Neural crest cell (in vitro differentiated cells): ENCODE data around the gene PCOLCE2. TPM values are rescaled to one million over a fixed set of nuclear protein-coding genes. Genes with fewer than 3 reads are reported as not detected.

ENCODE experiments used
- DNase-seq: peaks from one replicate; pipeline ENCODE4 v3.0.0; 2021; ENCODE audit warnings: low read depth, mixed read lengths, low spot score
- H3K27ac Mint-ChIP-seq: one replicate; pipeline ENCODE4 v1.8.0; 2021; ENCODE audit warnings: mild to moderate bottlenecking, mixed read lengths; ENCODE audit not compliant: unreplicated experiment
- H3K27me3 Mint-ChIP-seq: 2 replicates; pipeline ENCODE4 v1.8.0; 2021; ENCODE audit warnings: low read depth, mild to moderate bottlenecking, mixed read lengths
- H3K36me3 Mint-ChIP-seq: 2 replicates; pipeline ENCODE4 v1.8.0; 2021; ENCODE audit warnings: low read depth, mild to moderate bottlenecking, mixed read lengths
- H3K4me1 Mint-ChIP-seq: 2 replicates; pipeline ENCODE4 v1.8.0; 2021; ENCODE audit warnings: mixed read lengths
- H3K4me3 Mint-ChIP-seq: one replicate; pipeline ENCODE4 v1.8.0; 2021; ENCODE audit warnings: mild to moderate bottlenecking, mixed read lengths
- H3K9me3 Mint-ChIP-seq: 2 replicates; pipeline ENCODE4 v1.8.0; 2021; ENCODE audit warnings: mixed read lengths
- total RNA-seq: library from RNA; stranded (reverse); gene quantifications from 2 replicates; pipeline ENCODE4 v1.2.1, GENCODE V29; 2021
- TF ChIP-seq, protein P1 (sequence below): fragments of 200-600 bp; sonication (generic); conservative IDR thresholded peaks from 2 replicates; pipeline ENCODE4 v1.5.0; 2021; ENCODE audit warnings: antibody characterized with exemption, mild to moderate bottlenecking

The PCOLCE2 gene
- total RNA-seq, 1 donor from 2014 or later = 4.9 TPM

DNA sequence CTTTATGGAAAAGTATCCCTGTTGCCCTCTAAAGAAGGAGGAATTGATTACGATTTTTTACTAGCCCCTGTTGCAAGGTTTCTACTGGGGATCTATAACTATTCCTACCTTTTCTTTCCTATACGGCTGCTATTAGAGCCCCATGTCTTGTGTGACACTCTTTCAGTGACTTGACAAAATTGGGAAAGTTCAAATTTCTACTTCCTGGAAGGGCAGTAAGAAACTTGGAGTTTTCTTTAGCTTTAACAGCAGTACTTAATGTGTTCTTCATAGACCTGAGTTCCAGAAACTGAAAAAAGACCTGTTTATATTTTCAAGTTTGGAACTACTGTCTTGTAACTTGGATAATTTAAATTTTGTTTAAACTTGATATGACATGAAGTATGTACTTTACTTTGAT is 110.3 kb downstream of the PCOLCE2 start:
- TF ChIP-seq, protein P1, sequence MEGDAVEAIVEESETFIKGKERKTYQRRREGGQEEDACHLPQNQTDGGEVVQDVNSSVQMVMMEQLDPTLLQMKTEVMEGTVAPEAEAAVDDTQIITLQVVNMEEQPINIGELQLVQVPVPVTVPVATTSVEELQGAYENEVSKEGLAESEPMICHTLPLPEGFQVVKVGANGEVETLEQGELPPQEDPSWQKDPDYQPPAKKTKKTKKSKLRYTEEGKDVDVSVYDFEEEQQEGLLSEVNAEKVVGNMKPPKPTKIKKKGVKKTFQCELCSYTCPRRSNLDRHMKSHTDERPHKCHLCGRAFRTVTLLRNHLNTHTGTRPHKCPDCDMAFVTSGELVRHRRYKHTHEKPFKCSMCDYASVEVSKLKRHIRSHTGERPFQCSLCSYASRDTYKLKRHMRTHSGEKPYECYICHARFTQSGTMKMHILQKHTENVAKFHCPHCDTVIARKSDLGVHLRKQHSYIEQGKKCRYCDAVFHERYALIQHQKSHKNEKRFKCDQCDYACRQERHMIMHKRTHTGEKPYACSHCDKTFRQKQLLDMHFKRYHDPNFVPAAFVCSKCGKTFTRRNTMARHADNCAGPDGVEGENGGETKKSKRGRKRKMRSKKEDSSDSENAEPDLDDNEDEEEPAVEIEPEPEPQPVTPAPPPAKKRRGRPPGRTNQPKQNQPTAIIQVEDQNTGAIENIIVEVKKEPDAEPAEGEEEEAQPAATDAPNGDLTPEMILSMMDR = no peak
- H3K4me1 Mint-ChIP-seq = no peaks in the 10 kb centered on the region
- no peak overlapping the region for H3K27ac Mint-ChIP-seq
- H3K9me3 Mint-ChIP-seq = no peaks in the 10 kb centered on the region
- no peak overlapping the region for H3K4me3 Mint-ChIP-seq
- DNase-seq = no peak
- no peaks in the 10 kb centered on the region for H3K27me3 Mint-ChIP-seq
- peaks cover 2% of the 10 kb centered on the region for H3K36me3 Mint-ChIP-seq

DNA sequence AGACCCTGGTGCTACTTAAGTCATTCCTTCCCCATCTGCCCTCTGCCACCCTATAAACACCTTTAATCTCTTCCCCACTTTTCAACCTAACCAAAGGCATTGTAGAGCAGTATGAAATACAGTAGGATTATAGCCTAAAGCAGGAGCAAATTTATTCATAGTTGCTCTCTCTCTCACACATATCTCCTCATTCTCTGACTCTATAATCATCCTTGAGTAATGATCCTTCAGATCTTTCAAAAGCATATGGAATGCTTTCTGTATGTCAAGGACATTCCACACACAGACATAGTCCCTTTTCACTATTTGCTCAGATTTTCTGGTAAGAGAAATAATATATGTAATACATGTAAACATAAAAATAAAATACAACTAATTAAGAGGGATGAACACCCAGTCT is 111.0 kb downstream of the PCOLCE2 start:
- TF ChIP-seq, protein P1 = no peak
- Mint-ChIP-seq H3K27me3 (no peaks in the 10 kb centered on the region), H3K4me3 (no peak overlapping the region), H3K4me1 (no peaks in the 10 kb centered on the region), H3K9me3 (no peaks in the 10 kb centered on the region), H3K27ac (no peak overlapping the region), H3K36me3 (peaks cover 2% of the 10 kb centered on the region)
- DNase-seq = no peak

DNA sequence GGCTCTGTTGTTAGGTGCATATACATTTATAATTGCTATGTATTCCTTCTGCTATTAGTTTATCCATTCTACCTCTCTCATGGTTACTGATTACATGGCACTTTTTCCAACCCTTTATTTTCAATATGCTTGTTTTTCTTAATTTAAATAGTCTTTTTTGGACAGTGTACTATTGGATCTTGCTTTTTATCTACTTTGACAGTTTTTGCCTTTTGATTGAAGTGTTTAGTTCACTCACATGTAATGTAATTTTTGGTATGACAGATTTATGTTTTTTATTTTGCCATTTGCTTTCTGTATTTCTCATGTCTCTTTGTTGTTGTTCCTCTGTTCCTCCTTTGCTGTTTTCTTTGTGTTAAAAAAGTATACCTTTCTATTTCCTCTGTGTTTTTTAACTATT is 120.5 kb downstream of the PCOLCE2 start:
- Mint-ChIP-seq H3K27me3 (no peaks in the 10 kb centered on the region), H3K36me3 (peaks cover 52% of the 10 kb centered on the region), H3K4me3 (no peak overlapping the region), H3K9me3 (peaks cover 15% of the 10 kb centered on the region), H3K27ac (no peak overlapping the region), H3K4me1 (peaks cover 7% of the 10 kb centered on the region)
- no peak for DNase-seq
- TF ChIP-seq, protein P1 = no peak

Other genes with a start within 250 kb of the PCOLCE2 start
- 13.3 and 14.8 TPM in 2 replicates for gene TRPC1, start 165.0 kb downstream of the PCOLCE2 start, total RNA-seq
- gene PAQR9, start 74.6 kb upstream of the PCOLCE2 start, total RNA-seq = 1.8 and 1.9 TPM in 2 replicates
- 152 and 166 TPM in 2 replicates for gene U2SURP, start 112.5 kb upstream of the PCOLCE2 start, total RNA-seq
- gene CHST2, start 230.7 kb upstream of the PCOLCE2 start, total RNA-seq = 4.3 and 4.5 TPM in 2 replicates